HG02938 (cell line): ENCODE data around the gene LGALS9B.
"Not testable (repeated sequence)": the region's sequence is repeated elsewhere in the genome, so short reads cannot be mapped to it uniquely, and the experiment has no call there.

ENCODE experiments used
- ATAC-seq: cut with Tn5 transposase; IDR thresholded peaks from one replicate; pipeline ENCODE4 v1.9.1; 2021; ENCODE audit warnings: mild to moderate bottlenecking, moderate library complexity; ENCODE audit not compliant: unreplicated experiment

LGALS9B gene

DNA sequence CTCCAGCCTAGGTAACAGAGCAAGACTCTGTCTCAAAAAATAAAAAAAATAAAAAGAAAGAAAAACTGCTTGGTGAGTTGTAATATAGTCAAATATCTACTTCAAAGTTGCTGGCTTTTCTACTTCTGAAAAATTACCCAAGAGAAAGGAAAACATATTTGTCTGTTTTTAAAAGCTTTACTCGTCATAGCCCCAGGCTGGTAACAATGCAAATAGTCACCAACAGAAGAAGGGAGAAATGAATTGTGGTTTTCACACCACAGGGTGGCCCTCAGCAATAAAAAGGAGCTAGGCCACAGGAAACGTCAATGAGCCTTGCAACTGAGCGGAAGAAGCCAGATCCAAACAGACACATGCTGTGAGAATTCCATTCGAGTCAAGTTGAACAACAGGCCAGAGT lies 1.8 kb upstream of the LGALS9B start:
- not testable (repeated sequence) for ATAC-seq

DNA sequence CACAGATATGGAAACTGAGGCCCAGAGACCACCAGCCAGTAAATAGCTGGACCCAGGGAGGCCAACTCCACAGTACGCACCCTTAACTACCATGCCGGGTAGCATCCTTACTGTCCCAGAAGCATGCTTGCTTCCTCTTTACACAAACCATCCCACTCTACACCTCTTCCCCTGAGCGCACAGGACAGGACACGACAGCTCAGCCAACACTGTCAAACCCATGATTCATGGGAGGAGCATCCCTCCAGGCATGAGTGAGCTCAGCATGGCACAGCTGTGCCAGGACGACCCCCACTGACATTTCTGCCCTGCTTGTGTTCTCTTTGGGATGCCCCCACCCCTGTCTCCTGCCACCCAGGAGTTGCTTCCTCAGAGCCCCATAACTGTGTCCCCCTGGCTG lies 340 bp downstream of the LGALS9B start:
- not testable (repeated sequence) for ATAC-seq

DNA sequence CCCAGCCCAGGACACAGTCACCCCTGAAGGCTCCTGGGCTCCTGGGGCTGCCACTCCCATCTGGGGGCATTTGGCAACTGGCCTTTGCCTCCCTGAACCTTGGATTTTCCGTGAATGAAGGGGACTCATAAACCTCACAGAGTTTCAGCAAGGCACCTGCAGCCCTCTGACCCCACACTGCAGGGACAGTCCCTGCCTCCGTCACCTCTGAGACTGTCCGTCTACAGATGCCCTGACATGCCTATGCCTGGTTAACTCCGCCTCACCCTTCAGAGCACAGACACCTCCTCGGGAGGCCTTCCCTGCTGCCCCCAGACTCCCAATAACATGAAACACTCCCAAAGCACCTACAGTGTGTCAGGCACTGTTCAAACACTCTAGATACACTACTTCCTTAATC lies 786 bp downstream of the LGALS9B start:
- not testable (repeated sequence) for ATAC-seq

DNA sequence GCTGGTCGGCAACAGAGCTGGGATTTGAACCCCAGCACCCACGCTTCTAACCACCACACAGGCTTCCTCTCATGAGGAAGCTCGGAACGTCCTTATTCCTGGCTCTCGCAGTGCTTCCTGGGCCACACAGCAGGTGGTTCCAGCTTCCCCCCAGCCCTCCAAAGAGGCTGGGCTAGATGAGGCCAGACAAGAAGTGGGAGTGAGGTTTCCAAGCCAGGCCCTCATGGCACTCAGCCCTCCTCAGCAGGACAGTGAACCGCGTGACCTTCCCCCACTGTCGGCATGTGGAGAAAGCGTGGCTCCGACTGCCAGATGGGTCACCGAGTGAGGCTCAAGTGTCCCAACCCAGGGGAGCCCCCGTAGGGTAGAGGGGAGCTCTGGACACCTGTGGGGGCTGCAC lies 1.8 kb downstream of the LGALS9B start:
- not testable (repeated sequence) for ATAC-seq

DNA sequence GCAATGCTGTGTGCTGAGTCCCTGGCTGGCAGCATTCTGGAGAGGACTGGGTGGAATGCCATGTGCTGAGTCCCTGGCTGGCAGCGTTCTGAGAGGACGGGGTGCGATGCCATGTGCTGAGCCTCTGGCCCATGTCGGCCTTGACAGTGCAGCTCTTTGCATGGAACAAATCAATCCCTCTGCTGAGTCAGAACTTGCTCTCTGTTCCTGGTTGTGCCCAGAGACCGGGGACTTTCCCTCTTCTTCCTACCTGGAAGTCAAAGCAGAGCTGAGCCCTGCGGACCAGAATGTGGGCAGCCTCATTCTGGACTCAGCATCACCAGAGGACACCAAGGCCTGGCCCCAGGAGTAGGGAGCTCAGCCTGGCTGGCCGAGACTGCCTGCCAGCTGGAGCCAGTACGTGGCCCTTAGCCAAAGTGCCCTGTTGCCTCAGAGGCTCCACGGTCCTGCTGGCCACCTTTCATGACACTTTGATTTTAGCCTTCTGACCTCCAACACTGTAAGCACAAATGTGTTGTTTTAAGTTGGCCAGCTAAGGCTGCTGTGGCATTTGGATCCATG lies 2.4 kb downstream of the LGALS9B start:
- not testable (repeated sequence) for ATAC-seq

DNA sequence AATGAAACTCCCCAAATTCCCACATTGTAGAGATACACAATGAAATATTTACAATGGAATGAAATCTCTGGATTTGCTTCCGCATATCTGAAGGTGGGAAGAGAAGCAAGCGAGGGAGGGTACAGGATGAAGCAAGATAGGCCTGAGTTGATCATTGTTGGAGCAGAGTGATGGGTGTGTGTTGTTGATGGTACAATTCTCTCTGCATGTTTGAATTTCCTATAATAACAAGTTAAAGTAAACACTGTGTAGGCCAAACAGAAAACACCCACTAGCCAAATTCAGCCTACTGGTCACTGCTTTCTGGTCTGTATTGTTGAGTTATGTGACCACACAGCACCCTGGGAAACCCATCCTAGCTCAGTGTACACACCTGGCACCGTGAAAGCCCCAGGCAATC lies 5.2 kb downstream of the LGALS9B start:
- ATAC-seq = not testable (repeated sequence)

DNA sequence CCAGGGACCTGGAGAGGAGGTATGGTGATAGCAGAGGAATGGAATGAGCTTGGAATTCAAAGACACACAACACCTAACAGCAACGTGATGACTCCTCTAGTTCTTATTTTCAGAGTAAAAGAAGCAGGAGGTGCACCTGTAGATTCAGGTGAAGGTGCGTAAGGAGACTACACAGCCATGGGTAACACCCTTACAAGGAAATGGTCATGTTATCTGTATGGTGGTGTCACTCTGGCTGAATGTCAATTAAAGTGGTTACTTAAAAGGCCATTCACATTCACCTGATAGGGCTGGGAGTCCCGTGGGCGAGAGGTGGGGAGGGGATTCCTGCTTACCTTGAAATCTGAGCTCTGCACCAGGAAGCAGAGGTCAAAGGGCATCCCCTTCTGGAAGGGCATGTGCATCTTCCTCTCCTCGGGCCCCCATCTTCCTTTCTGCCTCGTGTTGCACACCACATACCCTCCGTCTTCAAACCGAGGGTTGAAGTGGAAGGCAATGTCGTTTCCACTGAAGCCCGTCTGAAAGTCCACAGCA lies 9.4 kb downstream of the LGALS9B start:
- not testable (repeated sequence) for ATAC-seq

DNA sequence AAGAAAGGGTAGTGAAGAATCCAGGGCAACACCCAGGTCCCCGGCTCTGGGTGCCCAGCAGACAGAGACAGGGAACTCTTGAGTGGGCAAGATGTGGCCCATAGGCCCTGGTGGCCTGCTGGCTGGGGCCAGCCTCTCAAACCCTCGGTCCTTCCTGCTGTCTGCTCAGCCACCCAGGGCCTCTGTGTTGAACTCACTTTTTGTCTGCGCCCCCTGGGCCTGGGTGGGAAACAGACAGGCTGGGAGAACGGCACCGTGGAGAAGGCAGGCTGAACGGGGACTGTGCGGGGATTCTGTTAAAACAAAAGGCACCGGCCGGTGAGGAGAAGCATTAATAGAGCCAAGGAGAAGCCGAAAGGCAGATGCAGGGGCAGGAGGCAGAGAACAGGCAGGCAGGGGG lies 12.2 kb downstream of the LGALS9B start:
- not testable (repeated sequence) for ATAC-seq

DNA sequence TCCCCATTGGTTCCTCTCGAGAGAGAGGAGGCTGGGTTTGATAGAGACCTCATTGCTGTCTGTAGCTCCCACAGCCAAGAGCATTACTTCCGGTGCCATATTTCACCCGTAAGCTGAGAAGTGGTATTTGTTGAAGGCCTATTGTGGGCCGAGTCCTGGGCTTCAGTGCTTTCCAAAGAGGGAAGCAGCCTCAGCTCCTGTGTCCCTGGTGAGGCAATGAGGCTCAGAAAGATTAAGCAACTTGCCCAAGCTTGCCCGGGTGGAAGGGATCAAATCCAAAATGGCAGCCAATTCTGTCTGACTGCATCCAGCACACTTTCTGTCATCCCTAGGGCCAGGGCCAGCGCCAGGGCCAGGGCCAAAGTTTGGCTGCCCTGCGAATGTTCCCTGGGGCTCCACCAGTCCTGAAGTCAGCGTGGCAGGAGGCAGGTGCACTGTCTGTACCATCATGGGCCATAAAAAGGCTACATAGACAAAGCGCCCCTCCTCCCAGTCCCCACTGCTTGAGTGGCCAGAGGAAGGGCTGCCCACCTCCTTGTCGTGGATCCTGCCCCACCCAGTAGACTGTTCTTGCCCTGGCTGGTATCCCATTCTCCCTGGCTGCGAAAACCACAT lies 13.4 kb downstream of the LGALS9B start:
- ATAC-seq = not testable (repeated sequence)

DNA sequence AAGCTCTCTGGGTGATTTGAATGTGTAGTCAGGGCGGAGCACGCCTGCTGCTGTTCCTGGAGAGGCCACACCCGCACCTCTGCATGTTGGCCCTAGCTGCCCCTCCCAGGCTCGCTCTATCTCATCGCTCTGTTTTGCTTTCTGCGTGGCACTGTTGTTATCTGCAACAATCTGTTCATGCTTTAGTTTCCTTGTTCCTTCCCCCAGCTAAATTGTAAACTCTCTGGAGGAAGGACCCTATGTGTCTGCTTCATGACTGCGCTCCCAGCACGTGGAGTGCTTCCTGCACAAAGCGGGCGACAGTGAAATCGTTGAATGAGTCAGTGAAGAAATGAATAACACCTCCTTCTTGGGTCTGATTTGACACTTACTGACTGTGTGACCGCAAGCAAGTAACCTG lies 16.5 kb downstream of the LGALS9B start:
- ATAC-seq = peak; percentile 61

DNA sequence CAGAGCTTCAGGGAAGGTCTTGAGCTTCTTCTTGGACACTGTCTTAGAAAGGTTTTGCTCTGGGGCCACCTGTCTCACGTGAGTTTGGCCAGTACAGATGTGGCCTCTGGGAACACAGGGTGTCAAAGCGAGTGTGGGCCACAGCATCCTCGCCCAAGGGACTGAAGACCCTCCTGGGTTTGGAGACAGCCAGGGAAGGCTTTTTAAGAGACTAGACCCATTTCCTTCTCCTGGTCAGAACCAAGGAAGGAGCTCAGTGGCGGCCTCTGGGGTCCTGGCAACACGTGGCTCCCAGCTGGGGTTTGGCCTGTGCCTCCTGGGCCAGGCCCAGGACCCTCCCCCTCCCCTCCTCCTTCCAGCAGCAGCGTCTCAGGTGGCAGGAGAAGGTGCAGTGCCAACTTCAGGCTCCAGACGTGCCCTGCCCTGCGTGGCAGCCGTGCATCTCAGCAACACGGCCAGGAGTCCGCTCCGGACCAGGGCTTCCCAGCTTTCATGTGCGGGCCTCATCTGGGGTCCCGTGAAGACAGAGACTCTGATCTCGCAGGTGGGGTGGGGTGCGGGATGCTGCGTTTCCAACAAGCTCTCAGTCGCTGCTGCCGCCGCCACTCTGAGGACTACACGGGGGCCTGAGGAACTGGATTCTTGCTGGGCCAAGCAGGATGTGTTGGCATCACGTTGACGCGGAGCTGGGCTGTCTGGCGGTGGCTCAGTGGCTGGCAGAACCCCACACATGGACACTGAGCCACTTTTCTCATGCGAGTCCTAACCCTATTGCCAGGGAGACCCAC lies 19.6 kb downstream of the LGALS9B start:
- ATAC-seq = not testable (repeated sequence)

DNA sequence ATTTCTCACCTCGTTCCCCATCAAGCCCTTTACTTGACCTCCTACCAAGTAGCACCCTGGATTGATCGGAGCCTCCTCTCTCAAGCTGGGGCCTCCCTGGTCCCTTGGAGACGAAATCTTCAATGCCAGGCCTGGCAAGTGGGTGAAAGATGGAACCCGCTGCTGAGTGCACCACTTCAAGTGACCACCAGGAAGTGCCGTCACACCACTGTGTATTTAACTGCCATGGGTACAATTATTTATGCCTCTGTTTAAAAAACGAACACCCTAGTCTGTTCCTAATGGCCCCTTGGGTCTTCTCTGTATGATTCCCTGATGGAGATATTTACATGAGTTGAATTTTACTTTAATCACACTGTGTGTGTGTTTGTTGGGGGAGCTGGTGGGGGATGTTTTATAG lies 20.4 kb downstream of the LGALS9B start:
- ATAC-seq = not testable (repeated sequence)

DNA sequence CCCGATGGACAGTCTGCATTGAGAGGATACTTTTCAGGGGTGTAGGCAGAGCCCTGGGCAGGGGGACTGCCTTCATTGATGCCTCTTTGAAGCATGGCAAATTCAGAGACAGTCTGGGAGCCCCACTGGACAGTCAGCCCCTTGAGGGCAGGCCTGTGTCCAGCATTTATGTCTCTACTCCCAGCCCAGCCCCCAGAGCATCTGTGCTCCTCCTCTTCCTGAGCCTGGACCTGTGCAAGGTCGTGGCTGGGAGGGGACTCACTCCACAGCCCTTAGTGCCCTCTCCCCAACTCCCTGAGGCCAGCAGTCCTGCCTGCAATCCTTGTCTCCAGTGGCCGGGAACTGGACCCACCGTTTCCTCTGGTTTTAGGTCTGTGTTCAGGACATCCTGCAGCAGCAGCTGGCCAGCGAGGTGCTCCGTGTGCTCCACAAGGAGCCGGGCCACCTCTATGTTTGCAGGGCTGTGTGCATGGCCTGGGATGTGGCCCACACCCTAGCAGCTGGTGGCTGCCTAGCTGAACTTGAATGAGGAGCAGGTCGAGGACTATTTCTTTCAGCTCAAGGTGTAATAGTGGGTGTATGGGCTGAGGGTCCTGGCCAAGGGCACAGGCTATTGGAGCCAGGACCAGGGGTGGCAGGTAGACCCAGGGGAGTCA lies 22.6 kb downstream of the LGALS9B start:
- ATAC-seq = not testable (repeated sequence)

DNA sequence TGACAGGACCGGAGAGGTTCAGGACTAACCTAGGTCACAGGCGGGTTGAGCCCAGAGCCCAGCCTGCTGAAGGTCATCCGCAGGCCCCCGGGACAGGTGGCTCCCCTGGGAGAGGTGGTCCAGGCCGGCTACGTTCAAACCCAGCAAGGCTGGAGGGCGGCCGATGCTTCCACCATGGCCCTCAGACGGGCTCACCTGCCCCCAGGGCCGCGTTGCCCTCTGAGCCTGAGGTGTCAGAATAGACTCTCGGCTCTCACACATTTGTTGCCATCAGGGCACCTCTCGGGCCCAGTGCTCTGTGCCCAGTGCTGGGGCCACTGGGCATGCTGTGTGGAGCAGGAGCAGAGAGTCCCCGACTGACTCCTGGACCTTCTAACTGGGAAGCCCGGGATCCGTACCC lies 23.2 kb downstream of the LGALS9B start:
- ATAC-seq = not testable (repeated sequence)

DNA sequence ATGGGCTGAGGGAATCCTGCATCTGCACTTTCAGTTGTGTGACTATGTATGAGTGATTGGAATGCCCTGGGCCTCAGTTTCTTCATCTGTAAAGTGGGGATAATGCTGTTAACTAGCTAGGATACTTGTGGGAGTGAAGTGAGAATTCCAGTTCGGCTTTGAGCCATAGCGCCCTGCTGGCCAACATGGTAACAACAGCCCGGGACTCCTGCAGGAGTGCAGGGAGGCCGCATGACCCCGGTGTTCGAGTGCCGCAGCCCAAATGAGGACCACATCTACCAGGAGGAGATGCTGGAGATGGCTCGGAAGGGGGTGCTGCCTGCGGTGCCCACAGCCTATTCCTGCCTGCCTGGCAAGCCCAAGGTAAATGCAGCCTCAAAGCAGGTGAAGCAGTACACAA lies 23.7 kb downstream of the LGALS9B start:
- not testable (repeated sequence) for ATAC-seq

DNA sequence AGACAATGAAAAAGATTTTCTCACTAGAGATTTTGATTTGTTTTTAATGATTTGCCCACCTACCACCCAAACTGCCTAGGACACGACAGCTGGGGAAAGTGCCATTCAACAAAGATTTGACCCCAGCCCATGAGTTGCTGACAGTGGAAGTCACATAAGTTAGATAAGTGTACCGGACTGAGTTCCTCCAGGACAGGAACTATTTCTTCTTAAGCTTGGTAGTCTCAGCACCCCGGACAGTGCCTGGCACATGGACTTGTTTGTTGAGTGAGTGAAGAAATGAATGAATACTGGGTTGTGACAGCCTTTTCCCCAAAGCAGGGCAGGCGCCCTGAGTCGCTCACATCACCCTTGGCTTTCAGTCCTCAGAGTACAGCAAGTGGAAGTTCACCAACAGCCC lies 26.7 kb downstream of the LGALS9B start:
- not testable (repeated sequence) for ATAC-seq

DNA sequence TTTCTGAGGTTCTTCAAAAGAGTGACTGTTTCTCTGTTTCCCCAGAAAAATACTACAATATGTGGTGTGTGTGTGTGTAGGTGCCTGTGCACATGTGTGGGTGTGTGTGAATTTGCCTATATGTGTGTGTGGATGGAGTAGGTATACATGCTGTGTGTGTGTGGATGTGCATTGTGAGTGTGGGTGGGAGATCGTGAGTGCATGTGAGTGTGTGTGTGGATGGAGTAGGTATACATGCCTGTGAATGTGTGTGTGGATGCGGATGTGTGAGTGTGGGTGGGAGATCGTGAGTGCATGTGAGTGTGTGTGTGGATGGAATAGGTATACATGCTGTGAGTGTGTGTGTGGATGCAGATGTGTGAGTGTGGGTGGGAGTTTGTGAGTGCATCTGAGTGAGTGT lies 32.2 kb downstream of the LGALS9B start:
- not testable (repeated sequence) for ATAC-seq

DNA sequence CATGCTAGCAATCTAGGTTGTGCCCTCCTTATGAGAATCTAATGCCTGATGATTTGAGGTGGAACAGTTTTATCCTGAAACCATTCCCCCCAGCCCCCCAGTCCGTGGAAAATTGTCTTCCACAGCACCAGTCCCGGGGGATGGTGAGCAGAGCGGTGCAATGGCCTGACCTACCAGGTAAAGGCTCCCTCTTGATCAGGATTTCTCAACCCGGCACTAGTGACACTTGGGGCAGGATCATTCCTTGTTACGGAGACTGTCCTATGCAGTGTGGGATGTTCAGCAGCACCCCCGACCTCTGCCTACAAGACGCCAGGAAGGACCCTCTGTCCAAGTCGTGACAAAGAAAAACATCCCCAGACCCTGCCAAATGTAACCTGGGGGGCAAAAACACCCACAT lies 34.0 kb downstream of the LGALS9B start:
- ATAC-seq = not testable (repeated sequence)

DNA sequence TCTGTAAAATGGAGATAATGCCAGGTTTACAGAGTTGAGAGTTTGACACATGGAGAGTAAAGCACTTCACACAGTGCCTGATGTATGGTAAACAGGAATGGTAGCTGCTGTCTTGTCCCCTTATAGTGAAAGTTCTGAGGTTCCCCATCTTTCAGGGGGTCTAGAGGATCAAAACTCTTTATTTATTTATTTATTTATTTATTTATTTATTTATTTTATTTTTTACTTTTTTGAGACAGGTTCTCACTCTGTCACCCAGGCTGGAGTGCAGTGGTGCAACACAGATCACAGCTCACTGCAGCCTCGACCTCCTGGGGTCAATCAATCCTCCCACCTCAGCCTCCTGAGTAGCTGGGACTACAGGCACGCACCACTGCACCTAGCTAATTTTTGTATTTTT lies 40.1 kb downstream of the LGALS9B start:
- ATAC-seq = not testable (repeated sequence)

DNA sequence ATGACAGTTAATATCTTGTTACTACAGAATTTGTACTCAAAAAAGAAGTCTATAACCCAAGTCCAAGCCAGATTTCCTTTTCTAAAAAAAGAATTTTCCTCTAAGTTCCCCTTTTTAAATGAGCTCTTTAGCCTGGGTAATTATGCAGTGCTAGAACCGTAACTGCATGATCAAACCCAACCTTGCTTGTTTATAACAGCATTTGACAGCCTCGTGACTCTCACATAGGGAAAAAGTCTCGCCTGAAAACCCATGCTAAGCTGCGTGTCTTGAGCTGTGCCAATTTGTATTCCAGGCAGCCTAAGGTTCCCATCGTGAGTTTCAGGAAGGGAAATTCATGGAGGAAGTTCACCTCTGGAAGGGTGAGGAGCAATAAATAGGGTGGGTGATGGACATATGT lies 44.5 kb downstream of the LGALS9B start:
- not testable (repeated sequence) for ATAC-seq

DNA sequence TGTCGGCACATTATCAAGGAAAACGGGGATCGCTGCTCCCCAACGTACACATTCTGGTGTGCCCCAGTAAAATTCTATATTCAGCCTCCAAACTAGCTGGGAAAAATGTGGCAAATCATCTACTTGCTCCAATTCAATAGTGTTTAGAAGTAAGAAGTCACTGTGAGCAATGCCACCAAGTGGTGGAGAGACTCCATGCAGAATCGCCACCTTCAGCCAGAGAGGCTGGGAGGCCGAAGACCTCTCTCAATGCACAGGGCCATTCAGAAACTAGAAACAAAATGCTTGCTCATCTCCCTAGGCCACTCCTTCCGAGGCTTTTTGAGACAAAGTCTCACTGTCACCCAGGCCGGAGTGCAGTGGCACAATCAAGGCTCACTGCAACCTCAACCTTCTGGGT lies 48.5 kb downstream of the LGALS9B start:
- not testable (repeated sequence) for ATAC-seq
